ENCODE results near the gene RBFOX2. TPM values are rescaled to one million over a fixed set of nuclear protein-coding genes. Genes with fewer than 3 reads are reported as not detected.

The RBFOX2 gene
- total and polyA plus RNA-seq, 10 donors: 2.6 to 39.6 (median 31.8) TPM

- Histone ChIP-seq H3K27me3 (replicated peaks in 1 of 7) (peaks cover 0 to 11% (median 0%) of the 10 kb centered on the region in 7 donors), H3K4me1 (peaks cover 0 to 20% (median 4%) of the 10 kb centered on the region in 6 donors), H3K36me3 (no peaks in the 10 kb centered on the region), H3K4me3 (no peak overlapping the region), H3K27ac (no peak overlapping the region), H3K9me3 (no peaks in the 10 kb centered on the region)
- intact Hi-C loops (cut with DNase I; ENCODE audit: low total_unique reads): no loop called here
- DNase-seq: no peak
- 79 to 84% (median 80%) methylated on average over 7 of the region's 7 CpGs for WGBS, 5 donors
- TF ChIP-seq POLR2AphosphoS5 (IDR thresholded peaks at IDR 0.05) (no peak), CTCF (IDR thresholded peaks at IDR 0.05 in 8 of 11, conservative IDR thresholded peaks at IDR 0.05 in 3 of 11) (no peak), POLR2A (IDR thresholded peaks at IDR 0.05) (no peak)
Measured at GRCh38 chr22:35894937-35895708, 133.5 kb downstream of the RBFOX2 start.

GRCh38 chr22:35894464-35894878 is 134.2 kb downstream of the RBFOX2 start:
- TF ChIP-seq CTCF (IDR thresholded peaks at IDR 0.05 in 8 of 11, conservative IDR thresholded peaks at IDR 0.05 in 3 of 11) (no peak), POLR2A (IDR thresholded peaks at IDR 0.05) (no peak), POLR2AphosphoS5 (IDR thresholded peaks at IDR 0.05) (no peak)
- no peak for DNase-seq
- no peaks in the 10 kb centered on the region for H3K36me3 ChIP-seq
- no peaks in the 10 kb centered on the region for H3K9me3 ChIP-seq
- H3K27ac ChIP-seq: peak overlapping the region in 1 of 8 donors; percentile 1
- peaks cover 0 to 11% (median 0%) of the 10 kb centered on the region in 7 donors for H3K27me3 ChIP-seq (replicated peaks in 1 of 7)
- no peak overlapping the region for H3K4me3 ChIP-seq
- H3K4me1 ChIP-seq: peaks cover 0 to 19% (median 4%) of the 10 kb centered on the region in 6 donors
- intact Hi-C loops (cut with DNase I; ENCODE audit: low total_unique reads): no loop called here
- 62 to 79% (median 78%) methylated on average over 7 of the region's 7 CpGs for WGBS, 5 donors

- no peak overlapping the region for H3K4me3 ChIP-seq
- H3K36me3 ChIP-seq: no peaks in the 10 kb centered on the region
- H3K27me3 ChIP-seq (replicated peaks in 1 of 7): peaks cover 0 to 11% (median 0%) of the 10 kb centered on the region in 7 donors
- TF ChIP-seq CTCF (IDR thresholded peaks at IDR 0.05 in 8 of 11, conservative IDR thresholded peaks at IDR 0.05 in 3 of 11) (no peak), POLR2A (IDR thresholded peaks at IDR 0.05) (no peak), POLR2AphosphoS5 (IDR thresholded peaks at IDR 0.05) (no peak)
- 66 to 79% (median 75%) methylated on average over 4 of the region's 4 CpGs for WGBS, 5 donors
- intact Hi-C loops (cut with DNase I; ENCODE audit: low total_unique reads): no loop called here
- H3K4me1 ChIP-seq: peaks cover 0 to 19% (median 4%) of the 10 kb centered on the region in 6 donors
- H3K27ac ChIP-seq: peak overlapping the region in 1 of 8 donors; percentile 1
- DNase-seq: no peak
- H3K9me3 ChIP-seq: no peaks in the 10 kb centered on the region
Measured at GRCh38 chr22:35893698-35894097, 134.9 kb downstream of the RBFOX2 start.

- peaks cover 0 to 19% (median 4%) of the 10 kb centered on the region in 6 donors for H3K4me1 ChIP-seq
Measured at GRCh38 chr22:35892192-35892591, 136.4 kb downstream of the RBFOX2 start.

More at GRCh38 chr22:35892192-35892591, 136.4 kb downstream of the RBFOX2 start:
- Histone ChIP-seq H3K27ac (no peak overlapping the region), H3K36me3 (no peaks in the 10 kb centered on the region), H3K4me3 (no peak overlapping the region), H3K27me3 (replicated peaks in 1 of 7) (peaks cover 0 to 11% (median 0%) of the 10 kb centered on the region in 7 donors), H3K9me3 (no peaks in the 10 kb centered on the region)
- TF ChIP-seq POLR2AphosphoS5 (IDR thresholded peaks at IDR 0.05): no peak
- no peak for TF ChIP-seq CTCF (IDR thresholded peaks at IDR 0.05 in 8 of 11, conservative IDR thresholded peaks at IDR 0.05 in 3 of 11)
- DNase-seq: no peak
- intact Hi-C loops (cut with DNase I; ENCODE audit: low total_unique reads): no loop called here
- WGBS, 5 donors: 41 to 64% (median 42%) methylated on average over 4 of the region's 4 CpGs
